ENCODE data around the gene SLN. TPM values are rescaled to one million over a fixed set of nuclear protein-coding genes. Genes with fewer than 3 reads are reported as not detected.

Gene SLN
- total RNA-seq, 1 experiment from 2014 or later: not detected

- Histone ChIP-seq H3K9ac (ENCODE audit: extremely low read depth, insufficient read length, low read length) (no peak overlapping the region), H4K91ac (ENCODE audit: insufficient read length, low read depth, low read length) (no peak overlapping the region), H4K8ac (replicated peaks; ENCODE audit: insufficient read length, low read depth, low read length) (no peak overlapping the region), H3K27me3 (ENCODE audit: insufficient read depth, low read length) (no peaks in the 10 kb centered on the region), H2AFZ (ENCODE audit: low read length) (no peak overlapping the region), H3K4me2 (ENCODE audit: insufficient read depth, insufficient read length, low read length) (no peak overlapping the region), H2BK5ac (ENCODE audit: insufficient read length, low read length) (no peak overlapping the region), H3K27ac (ENCODE audit: insufficient read length, low read depth, low read length) (no peak overlapping the region), H3K14ac (ENCODE audit: insufficient read depth, low read length) (no peak overlapping the region), H2BK120ac (ENCODE audit: low read depth, low read length, poor library complexity, severe bottlenecking) (no peak overlapping the region), H3K23ac (ENCODE audit: insufficient read length, low read depth, low read length) (no peak overlapping the region), H3K9me3 (ENCODE audit: control insufficient read depth, low read depth, low read length) (no peaks in the 10 kb centered on the region), H3K79me1 (ENCODE audit: insufficient read depth, low read depth, low read length, poor library complexity, severe bottlenecking) (no peaks in the 10 kb centered on the region), H3K18ac (ENCODE audit: insufficient read length, low read depth, low read length) (no peak overlapping the region), H3K4me1 (ENCODE audit: insufficient read depth, low read length) (no peaks in the 10 kb centered on the region), H3K79me2 (ENCODE audit: insufficient read depth, low read length) (no peaks in the 10 kb centered on the region), H2BK15ac (ENCODE audit: low read depth, low read length) (no peak overlapping the region), H2BK20ac (ENCODE audit: low read depth, low read length, poor library complexity, severe bottlenecking) (no peak overlapping the region), H3K23me2 (ENCODE audit: insufficient read length, low read depth, low read length, poor library complexity, severe bottlenecking) (no peaks in the 10 kb centered on the region), H4K5ac (ENCODE audit: insufficient read length, low read depth, low read length) (no peak overlapping the region), H3T11ph (ENCODE audit: low read length) (no peak overlapping the region), H3K4ac (ENCODE audit: low read depth, low read length) (no peak overlapping the region), H4K20me1 (ENCODE audit: control insufficient read depth, insufficient read depth, insufficient read length) (no peaks in the 10 kb centered on the region), H3K56ac (ENCODE audit: insufficient read length, low read depth, low read length) (no peak overlapping the region), H2BK12ac (ENCODE audit: insufficient read length, low read depth, low read length) (no peak overlapping the region), H2AK5ac (ENCODE audit: insufficient read length, low read length) (no peak overlapping the region)
- Mint-ChIP-seq H3K4me3 (no peak overlapping the region), H3K27me3 (ENCODE audit: low read depth) (peaks cover 2% of the 10 kb centered on the region), H3K9me3 (no peaks in the 10 kb centered on the region), H3K36me3 (ENCODE audit: insufficient read depth in 1 of 3, low read depth in 3 of 3) (no peaks in the 10 kb centered on the region), H3K4me1 (peaks cover 0 to 2% of the 10 kb centered on the region in 2 experiments; a peak in 1 of 4 replicates), H3K27ac (no peak overlapping the region)
- no CpG with 5 or more reads among the region's 3 CpGs for WGBS (ENCODE audit: extremely low coverage, insufficient read length, low lambda C conversion rate)
- TF ChIP-seq CTCF (conservative IDR thresholded peaks at IDR 0.05): no peak
- no peak for DNase-seq
Measured at GRCh38 chr11:107719073-107719472, 7.2 kb upstream of the SLN start.
